Hematopoietic multipotent progenitor cell treated with erythropoietin and hydrocortisone succinate and interleukin-3 and kit ligand, for 4 days (in vitro differentiated cells): ENCODE measurements around the gene LHX2.

Source experiments
- DNase-seq: peaks from one replicate; pipeline ENCODE4 v3.0.0-alpha.2; 2015

LHX2 gene

GRCh38 chr9:123999661-124000060 is 11.9 kb upstream of the LHX2 start:
- DNase-seq, result no peak

DNA sequence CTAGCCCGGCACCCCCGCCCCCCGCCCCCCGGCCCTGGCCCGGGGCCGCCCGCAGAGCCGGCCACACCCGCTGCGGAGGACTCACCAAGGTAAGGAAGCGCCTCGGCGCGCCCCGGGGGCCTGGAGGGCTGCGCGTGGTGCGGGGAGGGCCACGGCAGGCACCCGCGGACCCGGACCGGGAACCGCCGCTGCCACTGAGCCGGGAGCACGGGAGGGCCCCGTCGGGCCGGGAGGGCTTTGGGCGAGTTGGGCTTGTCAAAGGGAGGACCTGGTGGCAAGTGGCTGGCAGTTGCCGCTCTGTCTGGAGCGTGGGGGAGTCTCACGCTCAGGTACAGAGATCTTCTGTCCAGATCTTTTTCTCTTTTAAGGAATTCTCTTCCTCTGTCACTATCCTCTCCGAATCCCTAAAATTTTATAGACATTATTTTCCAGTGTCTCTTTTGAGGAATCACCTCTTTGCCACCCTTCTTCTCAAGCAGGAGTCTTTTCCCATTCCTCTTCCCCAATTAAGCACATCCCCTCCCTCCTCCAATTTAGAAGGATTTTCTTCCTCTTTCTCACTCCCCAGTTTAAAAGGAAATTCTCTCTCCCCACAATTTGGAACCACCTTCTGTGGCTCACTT is 11.3 kb upstream of the LHX2 start:
- no peak for DNase-seq

DNA sequence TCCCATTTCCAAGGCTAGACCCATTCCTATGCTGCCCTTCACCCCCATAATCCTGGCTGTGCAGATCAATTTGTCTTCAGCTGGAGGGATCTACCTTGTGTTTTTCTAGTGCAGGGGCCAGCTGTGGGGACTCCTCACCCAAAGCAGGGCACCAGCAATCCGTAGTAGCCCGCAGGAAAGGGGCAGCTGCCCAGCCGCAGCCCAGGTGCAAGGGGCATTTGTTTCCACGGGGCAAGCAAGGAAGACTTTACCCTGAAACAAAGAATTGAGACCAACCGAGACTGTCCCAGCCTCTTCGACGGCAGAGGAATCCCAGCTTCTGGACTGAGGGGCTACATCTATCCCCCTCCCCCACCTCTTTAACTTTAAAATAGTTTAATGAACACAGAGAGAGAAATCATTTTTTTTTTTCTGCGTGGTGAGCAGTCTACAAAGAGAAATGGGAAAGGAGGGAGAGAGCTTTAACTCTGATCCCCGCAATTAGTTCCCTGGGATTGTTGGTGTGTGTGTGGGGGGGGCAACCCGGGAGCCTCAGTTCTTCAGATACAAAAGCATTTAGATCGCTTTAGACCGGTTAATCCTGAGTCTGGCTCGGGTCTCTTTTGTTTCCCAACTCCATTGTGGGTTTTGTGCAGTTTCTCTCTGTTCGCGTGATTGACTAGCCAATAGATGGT is 10.6 kb upstream of the LHX2 start:
- no peak for DNase-seq

GRCh38 chr9:124001458-124001799 is 10.1 kb upstream of the LHX2 start:
- no peak for DNase-seq

DNA sequence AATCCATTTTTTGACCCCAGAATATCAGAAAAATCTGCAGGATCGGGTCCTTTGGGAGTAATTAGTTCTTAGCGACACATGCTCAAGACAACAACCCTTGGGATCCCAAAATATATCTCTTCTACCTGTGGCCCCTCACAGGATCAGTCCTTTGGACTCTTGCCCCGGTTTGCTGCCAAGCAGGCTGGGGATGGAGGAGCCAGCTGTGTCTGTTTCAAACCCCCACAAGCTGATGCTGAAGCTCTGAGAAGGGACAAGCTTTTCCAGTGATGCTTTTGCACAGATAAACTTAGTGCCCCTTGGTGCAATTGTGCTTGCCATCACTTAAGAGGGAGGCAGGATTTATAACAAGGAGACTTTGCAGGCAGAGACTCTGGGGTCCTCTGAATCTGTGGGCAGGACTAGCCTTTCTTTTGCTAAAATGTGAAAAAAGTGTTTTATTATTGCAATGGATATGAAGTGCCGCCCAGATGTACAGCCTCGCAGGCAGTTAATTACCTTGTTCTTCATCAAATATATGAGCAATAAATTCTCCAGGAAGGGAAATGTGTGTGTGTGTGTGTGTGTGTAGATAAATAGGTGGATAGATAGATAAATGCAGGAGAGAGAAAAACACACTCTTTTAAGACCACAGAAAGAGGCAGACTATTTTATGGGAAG is 9.6 kb upstream of the LHX2 start:
- no peak for DNase-seq

DNA sequence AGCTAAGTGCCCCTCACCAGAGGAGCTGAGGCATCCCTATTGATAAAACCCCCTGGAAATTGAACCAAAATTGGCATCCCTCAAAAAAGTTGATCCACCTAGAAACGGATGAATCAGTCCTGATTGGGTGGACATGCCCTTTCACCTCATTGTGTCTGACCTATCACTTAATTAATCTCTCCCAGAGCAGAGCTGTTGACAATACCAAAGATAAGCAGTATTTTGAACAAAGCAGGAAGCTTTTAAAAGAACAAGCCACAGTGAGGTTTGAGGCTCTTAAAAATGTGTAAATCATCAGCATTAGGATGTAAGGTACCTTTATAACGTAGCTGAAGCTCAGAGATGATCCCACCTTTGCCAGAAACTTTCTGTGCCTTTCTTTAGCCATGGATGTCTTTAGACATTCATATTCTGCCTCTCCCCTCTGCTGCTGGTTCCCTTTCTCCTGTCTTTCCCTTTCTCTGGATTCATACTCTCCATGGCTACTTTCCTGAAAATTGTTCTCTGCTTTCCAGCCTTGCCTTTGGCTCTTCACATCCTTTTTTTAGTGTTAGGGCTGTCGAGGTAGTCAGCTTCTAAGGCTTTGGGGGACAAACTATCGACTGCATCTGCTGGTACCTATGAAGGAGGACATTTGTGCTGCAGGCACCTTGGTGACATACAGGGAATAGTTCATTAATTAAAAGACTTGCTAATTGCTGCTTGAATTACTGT is 7.8 kb upstream of the LHX2 start:
- no peak for DNase-seq

- no peak for DNase-seq
Observed at GRCh38 chr9:124004593-124004992, 7.0 kb upstream of the LHX2 start.

- DNase-seq, result no peak
Observed at GRCh38 chr9:124005029-124005771, 6.4 kb upstream of the LHX2 start.

DNA sequence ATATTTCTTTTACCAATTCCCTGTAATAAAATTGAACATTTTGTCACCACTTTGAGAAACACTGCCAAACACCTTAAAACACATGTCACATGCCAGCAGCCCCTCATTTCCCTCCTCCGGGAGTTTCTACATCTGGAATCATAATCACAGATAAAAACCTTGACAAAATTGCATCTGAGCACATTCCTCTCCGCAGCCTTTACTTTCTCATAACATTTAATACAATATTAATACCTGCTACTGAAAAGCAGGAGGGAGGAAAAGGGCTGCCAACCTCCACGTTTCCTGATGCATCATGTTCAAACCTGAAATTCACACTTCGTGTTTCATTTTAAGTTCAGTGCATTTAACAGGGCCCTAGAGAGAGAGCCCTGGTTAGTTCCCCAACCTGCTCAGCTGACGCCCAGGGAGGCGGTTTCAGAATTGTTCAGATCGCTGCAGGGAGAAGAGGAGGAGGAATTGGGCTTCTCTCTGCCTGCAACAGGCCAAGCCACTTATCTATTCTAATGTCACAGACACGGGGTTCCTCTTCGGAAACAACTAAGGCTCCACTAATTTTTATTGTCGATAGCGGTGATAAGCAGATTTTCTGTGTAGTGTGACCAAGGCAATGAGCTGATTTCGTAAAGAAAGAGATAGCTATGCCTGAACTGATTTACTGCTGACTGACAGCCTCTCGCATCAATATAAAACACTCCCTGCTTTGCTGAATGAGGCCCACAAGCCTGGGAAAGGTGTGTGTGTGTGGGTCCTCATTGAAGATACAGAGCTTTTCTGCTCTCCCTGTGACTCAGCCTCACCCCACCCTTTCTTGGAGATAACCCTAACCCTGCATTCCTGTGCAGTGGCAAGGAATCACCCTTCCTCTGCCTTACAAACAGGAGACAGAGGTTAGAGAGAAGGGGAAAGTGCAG is 4.9 kb upstream of the LHX2 start:
- no peak for DNase-seq

- DNase-seq, result no peak
Observed at GRCh38 chr9:124007565-124008302, 3.8 kb upstream of the LHX2 start.

DNA sequence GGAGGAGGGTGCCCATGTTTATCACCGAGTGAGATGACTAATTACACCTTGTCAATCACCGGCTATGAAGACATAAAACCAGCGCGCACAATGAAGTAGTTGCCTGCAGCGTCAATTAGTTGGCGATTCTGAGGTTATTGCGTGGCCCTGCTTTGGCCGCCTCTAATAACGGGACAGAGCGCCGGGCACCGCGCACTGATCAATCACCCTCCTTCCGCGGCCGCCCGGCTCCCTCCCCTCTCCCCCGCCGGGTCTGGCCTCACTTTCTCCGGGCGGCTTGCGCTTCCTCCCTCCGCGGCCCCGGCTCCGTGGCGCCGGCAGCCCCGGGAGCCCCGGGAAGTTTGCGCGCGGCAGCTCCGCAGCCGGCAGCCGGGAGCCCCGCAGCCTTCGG is 3.3 kb upstream of the LHX2 start:
- no peak for DNase-seq

- DNase-seq, result no peak
Observed at GRCh38 chr9:124008694-124009530, 2.7 kb upstream of the LHX2 start.

DNA sequence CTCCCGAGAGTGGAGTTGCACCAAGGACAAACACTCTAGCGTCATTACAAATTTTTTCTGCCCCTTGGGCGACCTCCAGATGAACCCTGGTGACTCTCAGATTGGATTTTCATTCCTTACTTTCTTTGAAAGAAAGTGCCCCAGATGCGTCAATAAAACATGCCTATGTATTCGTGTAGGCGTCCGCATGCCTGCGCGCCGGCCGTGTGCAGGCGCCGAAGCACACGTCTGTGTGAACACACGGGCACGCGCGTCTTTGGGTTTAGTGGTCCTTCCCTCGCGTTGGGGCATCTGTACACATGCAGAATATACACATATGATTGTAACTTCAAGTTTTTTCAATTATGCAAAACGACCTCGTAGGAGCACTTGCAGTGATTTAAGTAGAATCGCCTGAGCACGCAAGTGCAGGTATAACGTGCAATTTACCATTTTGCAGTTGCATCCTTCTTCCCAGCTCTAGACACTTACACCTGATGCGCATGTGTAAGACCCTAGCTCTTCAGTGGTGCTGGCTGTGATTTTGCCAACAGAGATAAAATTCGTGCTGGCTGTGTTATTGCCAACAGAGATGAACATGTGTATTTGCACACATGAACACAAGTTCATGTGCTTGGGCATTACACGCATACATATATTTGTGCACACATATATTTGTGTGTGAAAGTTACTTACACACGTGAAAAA is 1.9 kb upstream of the LHX2 start:
- no peak for DNase-seq

DNA sequence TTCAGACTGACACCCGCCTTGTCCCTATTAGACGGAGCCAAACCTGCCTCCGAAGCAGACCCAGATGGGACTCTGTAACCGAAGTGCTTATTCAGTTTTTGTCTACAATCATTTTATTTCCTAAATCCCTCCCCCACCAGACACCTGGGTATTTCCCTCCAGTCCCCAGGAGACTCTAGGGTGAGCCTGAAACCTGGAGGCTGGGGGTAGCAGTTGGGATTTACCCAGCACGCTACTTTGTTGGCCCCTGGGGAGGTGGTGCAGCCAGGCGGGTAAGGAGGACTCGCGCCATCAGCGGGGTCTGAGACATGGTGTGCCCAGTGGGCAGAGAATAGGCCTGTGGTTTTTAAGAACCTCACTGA is 1.3 kb upstream of the LHX2 start:
- no peak for DNase-seq

DNA sequence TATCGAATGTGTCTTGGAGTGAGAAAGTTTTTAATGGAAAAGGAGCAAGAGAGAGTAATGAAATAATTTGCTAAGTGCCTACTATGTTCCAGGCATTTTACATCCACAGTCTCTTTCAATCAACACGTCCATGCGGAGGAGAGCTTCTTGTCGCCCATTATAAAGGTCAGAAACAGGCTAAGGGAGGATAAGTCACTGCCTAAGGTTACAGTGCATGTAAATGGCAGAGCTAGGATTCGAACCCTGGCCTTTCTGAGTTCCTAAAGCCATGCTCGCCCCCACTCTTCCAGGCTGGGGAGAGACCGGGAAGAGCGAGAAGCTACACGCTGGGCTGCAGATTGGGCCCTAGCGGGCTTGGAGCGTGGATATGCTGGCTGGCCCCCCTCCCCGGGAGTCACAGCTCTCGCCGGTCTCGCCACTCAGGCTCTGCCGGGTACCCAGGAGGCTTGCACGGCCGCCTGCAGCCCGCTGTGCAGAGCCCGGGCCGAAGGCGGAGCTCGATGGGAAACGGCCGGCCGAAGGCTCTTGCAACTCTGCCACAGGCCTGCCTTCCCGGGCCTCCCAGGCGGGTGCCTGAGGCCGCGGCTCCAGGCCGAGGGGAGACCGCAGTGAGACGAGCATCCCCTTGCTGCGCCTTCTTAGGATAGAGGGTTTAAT is 775 bp upstream of the LHX2 start:
- peak; percentile 50 for DNase-seq

- DNase-seq, result no peak
Observed at GRCh38 chr9:124012368-124013301, 1.1 kb downstream of the LHX2 start.

DNA sequence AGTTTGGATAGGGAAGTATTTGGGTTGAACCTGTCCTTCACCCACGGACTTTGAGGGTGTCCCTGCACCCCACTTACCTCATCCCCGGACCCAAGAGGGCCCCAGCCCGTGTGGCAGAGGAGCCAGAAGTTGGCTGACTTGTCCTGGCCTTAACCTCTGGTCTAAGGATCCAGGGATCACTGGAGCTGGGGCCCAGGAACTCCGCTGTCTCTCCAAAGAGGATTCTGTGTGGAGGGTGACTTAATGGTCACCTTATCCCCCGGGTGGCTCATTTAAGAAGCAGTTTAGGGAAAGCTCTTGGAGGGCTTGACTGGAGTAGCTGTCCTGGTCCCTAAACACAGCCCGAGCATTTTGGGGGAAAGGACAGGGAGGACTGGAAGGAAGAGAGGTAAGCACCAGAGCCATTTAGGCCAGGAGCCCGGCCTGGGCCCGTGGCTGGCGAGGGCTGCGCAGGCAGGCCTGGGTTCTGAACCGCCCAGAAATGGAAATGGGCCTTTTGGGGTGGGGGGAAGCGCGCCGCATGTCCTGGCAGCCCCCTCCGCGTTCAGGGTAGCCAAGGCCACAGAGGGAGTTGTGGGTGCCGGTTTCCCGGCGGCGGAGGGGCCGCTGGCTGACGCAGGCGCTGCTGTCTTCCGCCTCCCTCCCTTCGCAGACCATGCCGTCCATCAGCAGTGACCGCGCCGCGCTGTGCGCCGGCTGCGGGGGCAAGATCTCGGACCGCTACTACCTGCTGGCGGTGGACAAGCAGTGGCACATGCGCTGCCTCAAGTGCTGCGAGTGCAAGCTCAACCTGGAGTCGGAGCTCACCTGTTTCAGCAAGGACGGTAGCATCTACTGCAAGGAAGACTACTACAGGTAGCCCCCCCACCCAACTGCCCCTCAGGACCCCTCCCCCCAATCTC is 2.0 kb downstream of the LHX2 start:
- DNase-seq, result no peak
